GM23338 (cell line): ENCODE results near the gene C1orf52. TPM values are rescaled to one million over a fixed set of nuclear protein-coding genes. Genes with fewer than 3 reads are reported as not detected.

Source experiments
- ATAC-seq: fragments of 200-7000 bp; cut with Tn5 transposase; 3 replicates; pipeline ENCODE4 v1.9.1; 2020
- DNase-seq: peaks from one replicate; pipeline ENCODE4 v3.0.0-alpha.2; 2015; ENCODE audit warnings: low spot score
- H2AFZ ChIP-seq: fragments of 200-600 bp; sonication (generic); 2 replicates; pipeline ENCODE4 v1.8.0; 2016; ENCODE audit warnings: antibody characterized with exemption, mild to moderate bottlenecking, moderate library complexity
- H3F3A ChIP-seq: fragments of 200-600 bp; sonication (generic); replicated peaks from 2 replicates; pipeline ENCODE4 v1.8.0; 2017; ENCODE audit warnings: antibody characterized with exemption, mixed run types, low read depth
- H3K27ac ChIP-seq: fragments of 200-600 bp; sonication (generic); 2 replicates; pipeline ENCODE4 v1.6.1; 2016; ENCODE audit warnings: low read depth
- H3K27me3 ChIP-seq: fragments of 200-600 bp; sonication (generic); 2 replicates; pipeline ENCODE4 v1.8.0; 2016; ENCODE audit warnings: mild to moderate bottlenecking, mixed run types, moderate library complexity; ENCODE audit not compliant: insufficient read depth
- H3K36me3 ChIP-seq: fragments of 200-600 bp; sonication (generic); 2 replicates; pipeline ENCODE4 v1.8.0; 2016; ENCODE audit warnings: mild to moderate bottlenecking; ENCODE audit not compliant: insufficient read depth
- H3K4me1 ChIP-seq: fragments of 200-600 bp; sonication (generic); 2 replicates; pipeline ENCODE4 v1.8.0; 2016; ENCODE audit warnings: mild to moderate bottlenecking, moderate library complexity; ENCODE audit not compliant: insufficient read depth
- H3K4me2 ChIP-seq: fragments of 200-600 bp; sonication (generic); 2 replicates; pipeline ENCODE4 v1.7.1; 2017; ENCODE audit warnings: mixed run types
- H3K4me3 ChIP-seq: fragments of 200-600 bp; sonication (generic); 2 replicates; pipeline ENCODE4 v1.6.1; 2016; ENCODE audit warnings: mixed run types
- H3K79me2 ChIP-seq: fragments of 200-600 bp; sonication (generic); replicated peaks from 2 replicates; pipeline ENCODE4 v1.8.0; 2017; ENCODE audit warnings: mild to moderate bottlenecking; ENCODE audit not compliant: insufficient read depth
- H3K9me2 ChIP-seq: fragments of 200-600 bp; sonication (generic); 2 replicates; pipeline ENCODE4 v1.8.0; 2017; ENCODE audit not compliant: insufficient read depth
- H4K20me1 ChIP-seq: fragments of 200-600 bp; sonication (generic); replicated peaks from 2 replicates; pipeline ENCODE4 v1.8.0; 2017; ENCODE audit warnings: mild to moderate bottlenecking; ENCODE audit not compliant: insufficient read depth
- H3K27ac Mint-ChIP-seq: 2 replicates; pipeline ENCODE4 v1.8.0; 2020; ENCODE audit warnings: inconsistent platforms, mild to moderate bottlenecking, moderate library complexity, mixed read lengths
- H3K27me3 Mint-ChIP-seq: 3 replicates; pipeline ENCODE4 v1.8.0; 2022; ENCODE audit warnings: low read depth, mild to moderate bottlenecking, moderate library complexity, mixed read lengths, inconsistent platforms; ENCODE audit not compliant: insufficient read depth, poor library complexity
- H3K36me3 Mint-ChIP-seq: 3 replicates; pipeline ENCODE4 v1.8.0; 2021; ENCODE audit warnings: low read depth, mild to moderate bottlenecking, inconsistent platforms, moderate library complexity, mixed read lengths
- H3K4me1 Mint-ChIP-seq: 3 replicates; pipeline ENCODE4 v1.8.0; 2020; ENCODE audit warnings: mild to moderate bottlenecking, inconsistent platforms, mixed read lengths
- H3K4me3 Mint-ChIP-seq: 3 replicates; pipeline ENCODE4 v1.8.0; 2021; ENCODE audit warnings: moderate library complexity, mild to moderate bottlenecking, inconsistent platforms, mixed read lengths
- H3K9me3 Mint-ChIP-seq: 3 replicates; pipeline ENCODE4 v1.8.0; 2020; ENCODE audit warnings: moderate library complexity, mild to moderate bottlenecking, inconsistent platforms, mixed read lengths
- CREB1 ChIP-seq: fragments of 250-450 bp; sonication (Bioruptor Pico); IDR thresholded peaks from 2 replicates; pipeline ENCODE4 v1.5.0; 2020; ENCODE audit warnings: low read depth, mild to moderate bottlenecking, moderate library complexity
- ETS1 ChIP-seq: IDR thresholded peaks from 2 replicates; pipeline ENCODE4 v1.6.1; 2016; ENCODE audit warnings: antibody characterized with exemption
- EZH2 ChIP-seq: fragments of 200-600 bp; sonication (generic); IDR thresholded peaks from one replicate; pipeline ENCODE4 v1.8.0; 2017; ENCODE audit warnings: antibody characterized with exemption, mild to moderate bottlenecking, low read depth; ENCODE audit not compliant: unreplicated experiment
- EZH2phosphoT487 ChIP-seq: fragments of 200-600 bp; sonication (generic); IDR thresholded peaks from one replicate; pipeline ENCODE4 v1.8.1; 2018; ENCODE audit warnings: antibody characterized with exemption; ENCODE audit not compliant: unreplicated experiment
- JUNB ChIP-seq: IDR thresholded peaks from one replicate; pipeline ENCODE4 v1.6.1; 2016; ENCODE audit warnings: antibody characterized with exemption; ENCODE audit not compliant: unreplicated experiment
- POLR2AphosphoS5 ChIP-seq: IDR thresholded peaks from 2 replicates; pipeline ENCODE4 v1.6.1; 2016; ENCODE audit warnings: antibody characterized with exemption, low read depth
- STAT1 ChIP-seq: IDR thresholded peaks from one replicate; pipeline ENCODE4 v1.6.1; 2016; ENCODE audit warnings: antibody characterized with exemption; ENCODE audit not compliant: unreplicated experiment
- ZNF114 ChIP-seq: fragments of 250-450 bp; sonication (Bioruptor Pico); IDR thresholded peaks from 2 replicates; pipeline ENCODE4 v1.5.0; 2020; ENCODE audit warnings: mild to moderate bottlenecking, moderate library complexity
- ZNF331 ChIP-seq: fragments of 250-450 bp; sonication (Bioruptor Pico); IDR thresholded peaks from 2 replicates; pipeline ENCODE4 v1.5.0; 2020; ENCODE audit warnings: low read depth, mild to moderate bottlenecking, moderate library complexity
- polyA plus RNA-seq: library from polyadenylated mRNA; unstranded; fragments of >200 nt; fragmentation: Nextera tagmentation; extraction: Ambion mirVana; gene quantifications from 2 replicates; pipeline ENCODE4 v1.2.1, GENCODE V29; 2016
- total RNA-seq: library from RNA; depleted of rRNA; stranded (reverse); fragments of >200 nt; shearing (Covaris generic); gene quantifications from 2 replicates; pipeline ENCODE4 v1.2.3, GENCODE V29; 2014
- TF ChIP-seq, protein P1 (sequence below), 2 experiments: fragments of 200-600 bp in 1 of 2; sonication (generic) in 1 of 2; conservative IDR thresholded peaks; 2 replicates each; pipeline versions ENCODE4 v1.5.1 to v1.6.1; 2016 to 2017; ENCODE audit warnings: antibody characterized with exemption in 2 of 2, low read depth in 2 of 2, mild to moderate bottlenecking in 2 of 2, moderate library complexity in 1 of 2
- TF ChIP-seq, protein P2 (sequence below): fragments of 250-450 bp; sonication (Bioruptor Pico); IDR thresholded peaks from 2 replicates; pipeline ENCODE4 v1.5.0; 2020; ENCODE audit warnings: mild to moderate bottlenecking, moderate library complexity

C1orf52 gene
- total and polyA plus RNA-seq, 2 experiments from 2014 or later, result 35.6 to 102 TPM

DNA sequence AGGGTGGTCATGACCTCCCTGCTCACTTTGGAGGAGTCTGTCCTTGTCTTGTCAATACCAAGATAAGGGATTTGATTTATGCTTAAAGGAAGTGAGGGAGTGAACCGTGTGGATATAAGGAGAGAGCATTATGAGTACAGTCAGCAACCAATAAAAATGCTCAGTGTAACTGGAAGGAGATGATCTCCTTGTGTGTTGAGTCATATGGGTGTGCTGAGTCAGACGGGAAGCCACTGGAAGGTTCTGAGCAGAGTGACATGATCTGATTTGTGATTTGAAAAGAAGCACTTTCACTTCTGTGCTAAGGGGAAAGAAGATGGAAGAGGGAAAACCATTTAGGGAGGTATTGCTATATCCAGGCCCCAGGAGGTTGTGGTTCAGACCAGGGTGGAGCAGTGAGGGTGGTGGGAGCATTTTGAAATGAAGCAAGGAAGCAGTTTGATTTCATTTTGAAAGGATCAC is 19.4 kb upstream of the C1orf52 start:
- no peak overlapping the region for H3K4me3 ChIP-seq
- H2AFZ ChIP-seq, result peak overlapping the region; percentile 40; the same call in 1 of the 2 replicates
- H3K27me3 Mint-ChIP-seq, result peaks cover 14% of the 10 kb centered on the region
- peaks cover 53% of the 10 kb centered on the region for H3K4me1 Mint-ChIP-seq
- no peak overlapping the region for H3K4me2 ChIP-seq
- DNase-seq (no peak), ATAC-seq (no peak)
- H3K9me2 ChIP-seq, result 0 out of 2 replicates have a peak, but pooled peaks cover 5% of the 10 kb centered on the region
- H3K36me3 ChIP-seq, result no peaks in the 10 kb centered on the region
- peaks cover 5% of the 10 kb centered on the region; the same call in 2 of the 3 replicates for H3K9me3 Mint-ChIP-seq
- H3K27me3 ChIP-seq, result no peaks in the 10 kb centered on the region
- H3K4me3 Mint-ChIP-seq, result no peak overlapping the region
- H3K27ac Mint-ChIP-seq, result 0 out of 2 replicates have a peak overlapping the region, but pooled peaks have one; percentile 7
- 0 out of 2 replicates have a peak, but pooled peaks cover 7% of the 10 kb centered on the region for H4K20me1 ChIP-seq
- no peaks in the 10 kb centered on the region; the same call in 2 of the 3 replicates for H3K36me3 Mint-ChIP-seq
- H3K4me1 ChIP-seq, result peaks cover 19% of the 10 kb centered on the region
- no peak overlapping the region for H3K27ac ChIP-seq
- TF ChIP-seq JUNB (no peak), EZH2 (no peak), POLR2AphosphoS5 (no peak), ZNF331 (CRISPR knock-in tag) (no peak), ZNF114 (CRISPR knock-in tag) (no peak), ETS1 (no peak), EZH2phosphoT487 (no peak)
- TF ChIP-seq, protein P1, sequence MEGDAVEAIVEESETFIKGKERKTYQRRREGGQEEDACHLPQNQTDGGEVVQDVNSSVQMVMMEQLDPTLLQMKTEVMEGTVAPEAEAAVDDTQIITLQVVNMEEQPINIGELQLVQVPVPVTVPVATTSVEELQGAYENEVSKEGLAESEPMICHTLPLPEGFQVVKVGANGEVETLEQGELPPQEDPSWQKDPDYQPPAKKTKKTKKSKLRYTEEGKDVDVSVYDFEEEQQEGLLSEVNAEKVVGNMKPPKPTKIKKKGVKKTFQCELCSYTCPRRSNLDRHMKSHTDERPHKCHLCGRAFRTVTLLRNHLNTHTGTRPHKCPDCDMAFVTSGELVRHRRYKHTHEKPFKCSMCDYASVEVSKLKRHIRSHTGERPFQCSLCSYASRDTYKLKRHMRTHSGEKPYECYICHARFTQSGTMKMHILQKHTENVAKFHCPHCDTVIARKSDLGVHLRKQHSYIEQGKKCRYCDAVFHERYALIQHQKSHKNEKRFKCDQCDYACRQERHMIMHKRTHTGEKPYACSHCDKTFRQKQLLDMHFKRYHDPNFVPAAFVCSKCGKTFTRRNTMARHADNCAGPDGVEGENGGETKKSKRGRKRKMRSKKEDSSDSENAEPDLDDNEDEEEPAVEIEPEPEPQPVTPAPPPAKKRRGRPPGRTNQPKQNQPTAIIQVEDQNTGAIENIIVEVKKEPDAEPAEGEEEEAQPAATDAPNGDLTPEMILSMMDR (conservative IDR thresholded peaks at IDR 0.05; ENCODE audit: low read depth in 2 of 2), result no peak
- 0 out of 2 replicates have a peak, but pooled peaks cover 6% of the 10 kb centered on the region for H3F3A ChIP-seq
- peaks cover 20% of the 10 kb centered on the region for H3K79me2 ChIP-seq

DNA sequence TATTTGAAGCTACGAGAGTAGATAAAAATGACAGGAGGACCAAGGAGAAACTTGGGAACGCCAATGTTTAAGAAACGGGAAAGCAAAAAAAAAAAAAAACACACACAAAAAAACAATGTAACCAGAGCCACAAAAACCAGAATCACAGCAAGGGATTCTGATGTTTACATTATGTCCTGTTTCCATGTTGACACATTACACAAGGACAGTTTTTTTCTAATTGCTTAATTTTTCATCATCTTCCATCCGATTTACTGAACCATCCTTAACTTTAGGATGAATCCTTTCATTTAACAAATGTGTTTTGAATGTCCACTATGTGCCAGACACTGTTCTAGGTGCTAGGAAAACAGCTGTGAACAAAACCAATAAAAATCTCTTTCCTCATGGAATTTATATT is 18.3 kb upstream of the C1orf52 start:
- H3K27ac Mint-ChIP-seq, result no peak overlapping the region
- TF ChIP-seq, protein P2, sequence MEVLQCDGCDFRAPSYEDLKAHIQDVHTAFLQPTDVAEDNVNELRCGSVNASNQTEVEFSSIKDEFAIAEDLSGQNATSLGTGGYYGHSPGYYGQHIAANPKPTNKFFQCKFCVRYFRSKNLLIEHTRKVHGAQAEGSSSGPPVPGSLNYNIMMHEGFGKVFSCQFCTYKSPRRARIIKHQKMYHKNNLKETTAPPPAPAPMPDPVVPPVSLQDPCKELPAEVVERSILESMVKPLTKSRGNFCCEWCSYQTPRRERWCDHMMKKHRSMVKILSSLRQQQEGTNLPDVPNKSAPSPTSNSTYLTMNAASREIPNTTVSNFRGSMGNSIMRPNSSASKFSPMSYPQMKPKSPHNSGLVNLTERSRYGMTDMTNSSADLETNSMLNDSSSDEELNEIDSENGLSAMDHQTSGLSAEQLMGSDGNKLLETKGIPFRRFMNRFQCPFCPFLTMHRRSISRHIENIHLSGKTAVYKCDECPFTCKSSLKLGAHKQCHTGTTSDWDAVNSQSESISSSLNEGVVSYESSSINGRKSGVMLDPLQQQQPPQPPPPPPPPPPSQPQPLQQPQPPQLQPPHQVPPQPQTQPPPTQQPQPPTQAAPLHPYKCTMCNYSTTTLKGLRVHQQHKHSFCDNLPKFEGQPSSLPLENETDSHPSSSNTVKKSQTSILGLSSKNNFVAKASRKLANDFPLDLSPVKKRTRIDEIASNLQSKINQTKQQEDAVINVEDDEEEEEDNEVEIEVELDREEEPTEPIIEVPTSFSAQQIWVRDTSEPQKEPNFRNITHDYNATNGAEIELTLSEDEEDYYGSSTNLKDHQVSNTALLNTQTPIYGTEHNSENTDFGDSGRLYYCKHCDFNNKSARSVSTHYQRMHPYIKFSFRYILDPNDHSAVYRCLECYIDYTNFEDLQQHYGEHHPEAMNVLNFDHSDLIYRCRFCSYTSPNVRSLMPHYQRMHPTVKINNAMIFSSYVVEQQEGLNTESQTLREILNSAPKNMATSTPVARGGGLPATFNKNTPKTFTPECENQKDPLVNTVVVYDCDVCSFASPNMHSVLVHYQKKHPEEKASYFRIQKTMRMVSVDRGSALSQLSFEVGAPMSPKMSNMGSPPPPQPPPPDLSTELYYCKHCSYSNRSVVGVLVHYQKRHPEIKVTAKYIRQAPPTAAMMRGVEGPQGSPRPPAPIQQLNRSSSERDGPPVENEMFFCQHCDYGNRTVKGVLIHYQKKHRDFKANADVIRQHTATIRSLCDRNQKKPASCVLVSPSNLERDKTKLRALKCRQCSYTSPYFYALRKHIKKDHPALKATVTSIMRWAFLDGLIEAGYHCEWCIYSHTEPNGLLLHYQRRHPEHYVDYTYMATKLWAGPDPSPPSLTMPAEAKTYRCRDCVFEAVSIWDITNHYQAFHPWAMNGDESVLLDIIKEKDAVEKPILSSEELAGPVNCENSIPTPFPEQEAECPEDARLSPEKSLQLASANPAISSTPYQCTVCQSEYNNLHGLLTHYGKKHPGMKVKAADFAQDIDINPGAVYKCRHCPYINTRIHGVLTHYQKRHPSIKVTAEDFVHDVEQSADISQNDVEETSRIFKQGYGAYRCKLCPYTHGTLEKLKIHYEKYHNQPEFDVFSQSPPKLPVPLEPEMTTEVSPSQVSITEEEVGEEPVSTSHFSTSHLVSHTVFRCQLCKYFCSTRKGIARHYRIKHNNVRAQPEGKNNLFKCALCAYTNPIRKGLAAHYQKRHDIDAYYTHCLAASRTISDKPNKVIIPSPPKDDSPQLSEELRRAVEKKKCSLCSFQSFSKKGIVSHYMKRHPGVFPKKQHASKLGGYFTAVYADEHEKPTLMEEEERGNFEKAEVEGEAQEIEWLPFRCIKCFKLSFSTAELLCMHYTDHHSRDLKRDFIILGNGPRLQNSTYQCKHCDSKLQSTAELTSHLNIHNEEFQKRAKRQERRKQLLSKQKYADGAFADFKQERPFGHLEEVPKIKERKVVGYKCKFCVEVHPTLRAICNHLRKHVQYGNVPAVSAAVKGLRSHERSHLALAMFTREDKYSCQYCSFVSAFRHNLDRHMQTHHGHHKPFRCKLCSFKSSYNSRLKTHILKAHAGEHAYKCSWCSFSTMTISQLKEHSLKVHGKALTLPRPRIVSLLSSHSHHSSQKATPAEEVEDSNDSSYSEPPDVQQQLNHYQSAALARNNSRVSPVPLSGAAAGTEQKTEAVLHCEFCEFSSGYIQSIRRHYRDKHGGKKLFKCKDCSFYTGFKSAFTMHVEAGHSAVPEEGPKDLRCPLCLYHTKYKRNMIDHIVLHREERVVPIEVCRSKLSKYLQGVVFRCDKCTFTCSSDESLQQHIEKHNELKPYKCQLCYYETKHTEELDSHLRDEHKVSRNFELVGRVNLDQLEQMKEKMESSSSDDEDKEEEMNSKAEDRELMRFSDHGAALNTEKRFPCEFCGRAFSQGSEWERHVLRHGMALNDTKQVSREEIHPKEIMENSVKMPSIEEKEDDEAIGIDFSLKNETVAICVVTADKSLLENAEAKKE (CRISPR knock-in tag), result no peak
- no peak for TF ChIP-seq EZH2phosphoT487
- no peak for TF ChIP-seq JUNB
- no peak for TF ChIP-seq CREB1 (CRISPR knock-in tag)
- TF ChIP-seq POLR2AphosphoS5, result no peak
- TF ChIP-seq STAT1, result no peak

More for the DNA sequence above, 18.3 kb upstream of the C1orf52 start:
- DNase-seq, result no peak
- Mint-ChIP-seq H3K9me3 (peaks cover 3% of the 10 kb centered on the region; the same call in 2 of the 3 replicates), H3K36me3 (no peaks in the 10 kb centered on the region; the same call in 2 of the 3 replicates), H3K4me1 (peaks cover 53% of the 10 kb centered on the region), H3K27me3 (peaks cover 13% of the 10 kb centered on the region), H3K4me3 (peak overlapping the region; percentile 88; the same call in 1 of the 3 replicates)
- Histone ChIP-seq H2AFZ (peak overlapping the region; percentile 12; the same call in 1 of the 2 replicates), H3K27ac (0 out of 2 replicates have a peak overlapping the region, but pooled peaks have one; percentile 83), H4K20me1 (peaks cover 10% of the 10 kb centered on the region; the same call in 1 of the 2 replicates), H3K4me3 (no peak overlapping the region), H3F3A (0 out of 2 replicates have a peak, but pooled peaks cover 6% of the 10 kb centered on the region), H3K4me1 (peaks cover 19% of the 10 kb centered on the region), H3K27me3 (no peaks in the 10 kb centered on the region), H3K9me2 (0 out of 2 replicates have a peak, but pooled peaks cover 5% of the 10 kb centered on the region), H3K79me2 (peaks cover 31% of the 10 kb centered on the region), H3K36me3 (no peaks in the 10 kb centered on the region), H3K4me2 (no peak overlapping the region)
- ATAC-seq, result no peak
